GM19035 (cell line): ENCODE data around the gene UBIAD1.
"Not testable (repeated sequence)": the region's sequence is repeated elsewhere in the genome, so short reads cannot be mapped to it uniquely, and the experiment has no call there.

Source experiments
- ATAC-seq: cut with Tn5 transposase; IDR thresholded peaks from one replicate; pipeline ENCODE4 v1.9.1; 2021; ENCODE audit not compliant: unreplicated experiment

Gene UBIAD1, protein sequence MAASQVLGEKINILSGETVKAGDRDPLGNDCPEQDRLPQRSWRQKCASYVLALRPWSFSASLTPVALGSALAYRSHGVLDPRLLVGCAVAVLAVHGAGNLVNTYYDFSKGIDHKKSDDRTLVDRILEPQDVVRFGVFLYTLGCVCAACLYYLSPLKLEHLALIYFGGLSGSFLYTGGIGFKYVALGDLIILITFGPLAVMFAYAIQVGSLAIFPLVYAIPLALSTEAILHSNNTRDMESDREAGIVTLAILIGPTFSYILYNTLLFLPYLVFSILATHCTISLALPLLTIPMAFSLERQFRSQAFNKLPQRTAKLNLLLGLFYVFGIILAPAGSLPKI

GRCh38 chr1:11272832-11273594 lies at the start of gene UBIAD1:
UBIAD1 (plus strand) TSS chr1:11273198; CDS start chr1:11273532, 334 bp downstream.
- ATAC-seq = peak; percentile 85

DNA sequence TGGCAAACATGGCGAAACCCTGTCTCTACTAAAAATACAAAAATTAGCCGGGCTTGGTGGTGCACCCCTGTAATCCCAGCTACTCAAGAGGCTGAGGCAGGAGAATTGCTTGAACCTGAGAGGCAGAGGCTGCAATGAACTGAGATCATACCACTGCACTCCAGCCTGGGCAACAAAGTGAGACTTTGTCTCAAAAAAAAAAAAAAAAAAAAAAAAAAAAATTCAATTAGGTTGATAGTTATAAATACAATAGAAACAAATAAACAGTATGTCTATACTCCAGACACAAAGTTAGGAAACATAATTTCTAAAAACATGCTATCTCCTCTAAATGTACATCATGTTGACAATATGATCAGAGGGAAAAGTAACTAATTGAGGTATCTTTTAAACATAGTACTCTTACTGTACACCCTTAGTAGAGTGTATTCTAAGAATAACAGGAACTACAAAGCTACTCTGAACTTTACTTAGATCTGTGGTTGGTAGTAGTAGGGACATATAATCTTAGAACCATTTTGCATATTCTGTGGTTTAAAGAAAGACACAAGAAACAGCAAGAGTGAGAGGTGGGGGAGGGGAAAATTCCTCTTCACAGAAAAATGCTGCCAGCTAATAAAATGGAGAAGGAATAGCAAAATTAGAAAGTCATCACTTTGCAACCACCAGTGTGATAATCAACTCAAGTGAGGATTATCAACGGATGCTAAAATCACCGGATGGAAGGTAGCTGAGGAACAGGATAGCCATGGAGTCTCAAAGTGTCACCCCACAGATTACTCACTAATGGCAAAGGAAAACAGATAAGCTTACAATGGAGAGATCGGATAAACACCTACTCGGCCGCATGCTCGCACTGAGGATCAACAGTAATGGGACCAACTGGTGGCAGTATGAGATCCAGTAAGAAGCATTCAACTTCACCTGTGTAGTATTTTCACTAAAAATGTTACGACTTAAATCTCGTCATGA lies 45.6 kb upstream of the UBIAD1 start:
- ATAC-seq = peak; percentile 66

GRCh38 chr1:11229203-11229602 lies 43.8 kb upstream of the UBIAD1 start:
- ATAC-seq = no peak

DNA sequence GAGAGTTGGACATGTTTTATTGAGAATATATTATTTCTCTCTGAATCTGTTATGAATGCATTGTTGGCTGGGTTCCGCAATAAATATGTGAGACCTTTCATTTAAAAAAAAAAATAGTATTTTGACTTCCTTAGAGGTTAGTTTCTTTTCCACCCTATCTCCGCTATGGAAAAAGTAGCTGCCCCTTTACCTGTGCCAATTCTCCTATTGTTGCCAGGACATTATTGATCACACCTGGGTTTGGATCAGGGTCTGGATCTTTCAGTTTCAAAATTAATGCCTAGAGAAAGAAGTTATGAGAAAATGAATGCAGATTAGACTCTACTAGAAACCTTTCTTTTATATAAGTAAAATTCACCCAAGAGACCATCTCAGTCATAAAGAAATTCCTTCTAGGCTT lies 39.8 kb upstream of the UBIAD1 start:
- no peak for ATAC-seq

DNA sequence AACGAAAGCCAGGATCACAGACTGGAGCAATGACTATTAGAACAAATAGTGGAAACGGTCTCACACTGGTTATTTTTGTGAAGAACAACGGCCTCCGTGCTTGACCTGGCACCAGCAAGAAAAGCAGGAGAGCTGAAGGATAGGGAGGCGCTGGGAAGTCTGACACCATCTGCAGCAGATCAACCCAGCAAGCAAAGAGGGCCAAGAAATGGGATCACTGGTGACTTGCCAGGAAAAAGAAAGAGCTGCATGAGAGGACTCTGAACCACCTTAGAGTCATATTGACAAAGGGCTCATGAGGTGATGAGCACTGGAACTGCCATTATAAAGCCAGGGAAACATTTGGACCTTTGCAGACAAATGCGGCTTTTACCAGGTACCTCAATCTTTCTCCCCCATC lies 35.6 kb upstream of the UBIAD1 start:
- ATAC-seq = no peak

GRCh38 chr1:11238311-11238710 lies 34.7 kb upstream of the UBIAD1 start:
- ATAC-seq = no peak

GRCh38 chr1:11245248-11245647 lies 27.8 kb upstream of the UBIAD1 start:
- no peak for ATAC-seq

DNA sequence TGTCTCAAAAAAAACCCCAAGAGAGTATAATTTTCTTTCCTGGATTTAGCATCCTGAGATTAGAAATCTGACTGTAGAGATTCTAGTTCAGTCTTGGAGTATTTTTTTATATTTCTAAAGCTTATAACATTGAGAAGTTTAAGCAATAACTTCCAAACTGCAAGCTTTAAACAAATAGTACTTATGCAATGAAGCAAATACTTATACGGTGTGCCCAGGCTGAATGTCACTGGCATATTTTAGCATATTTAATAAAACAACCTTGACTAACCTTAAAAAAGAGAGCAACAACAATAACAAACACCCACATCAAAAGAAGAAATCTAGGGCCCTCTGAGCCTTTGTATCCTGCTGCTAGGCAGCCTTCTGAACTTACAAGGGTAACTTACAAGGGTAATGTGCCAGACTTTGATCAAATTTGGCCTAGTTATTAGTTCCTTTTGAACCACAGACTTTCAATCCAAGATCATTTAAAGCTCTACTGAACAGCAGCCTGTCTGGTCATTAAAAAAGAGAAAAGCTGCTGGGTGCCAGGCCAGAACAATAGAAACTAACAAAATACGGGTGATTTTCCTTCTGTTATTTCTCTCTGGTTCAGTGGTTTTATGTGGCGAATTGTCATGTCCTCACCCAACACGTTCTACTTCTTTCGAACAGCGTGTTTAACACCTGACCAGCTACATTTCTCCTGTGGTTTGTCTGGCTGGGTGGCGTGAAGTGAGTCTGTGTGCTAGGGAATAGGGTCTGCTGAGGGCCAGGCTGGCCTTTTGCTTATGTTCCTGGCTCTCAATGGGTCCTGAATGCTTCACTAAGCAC lies 26.9 kb upstream of the UBIAD1 start:
- ATAC-seq = no peak

GRCh38 chr1:11248169-11248568 lies 24.8 kb upstream of the UBIAD1 start:
- no peak for ATAC-seq

GRCh38 chr1:11252538-11252937 lies 20.5 kb upstream of the UBIAD1 start:
- no peak for ATAC-seq

DNA sequence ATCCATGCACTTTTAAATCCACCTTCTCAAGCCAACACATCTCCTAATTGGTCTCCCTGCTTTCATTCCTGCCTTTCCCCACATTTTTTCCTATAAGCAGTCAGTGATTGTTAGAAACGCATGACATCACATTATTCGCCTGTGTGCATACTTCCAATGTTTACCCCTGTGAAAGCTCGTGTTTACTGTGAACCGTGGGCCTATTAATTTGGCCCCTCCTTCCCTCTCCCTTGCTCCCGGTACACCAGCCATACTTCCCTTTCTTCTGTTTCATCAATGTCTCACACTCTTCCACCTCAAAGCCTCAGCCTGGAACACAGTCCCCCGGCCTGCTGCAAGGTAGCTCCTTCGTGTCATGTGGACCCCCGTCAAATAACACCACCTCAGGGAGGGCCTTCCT lies 19.8 kb upstream of the UBIAD1 start:
- no peak for ATAC-seq

DNA sequence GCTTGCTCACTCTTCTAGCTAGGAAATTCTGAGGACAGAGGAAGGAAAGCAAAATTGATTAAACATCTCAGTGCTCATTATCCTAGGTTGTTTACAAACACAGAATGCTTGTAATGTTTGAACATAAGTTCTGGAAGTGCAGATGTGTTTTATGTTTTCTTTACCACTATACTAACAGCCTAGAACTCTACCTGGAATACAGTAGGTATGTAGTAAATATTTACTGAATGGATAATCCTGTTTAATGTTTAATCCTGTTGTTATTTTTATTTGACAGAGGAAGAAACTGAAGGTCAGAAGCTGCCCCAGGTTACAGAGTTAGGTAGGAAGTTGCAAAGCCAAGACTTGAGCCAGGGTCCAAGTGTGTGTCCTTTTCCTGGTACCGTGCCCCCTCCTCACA lies 16.7 kb upstream of the UBIAD1 start:
- ATAC-seq = no peak

DNA sequence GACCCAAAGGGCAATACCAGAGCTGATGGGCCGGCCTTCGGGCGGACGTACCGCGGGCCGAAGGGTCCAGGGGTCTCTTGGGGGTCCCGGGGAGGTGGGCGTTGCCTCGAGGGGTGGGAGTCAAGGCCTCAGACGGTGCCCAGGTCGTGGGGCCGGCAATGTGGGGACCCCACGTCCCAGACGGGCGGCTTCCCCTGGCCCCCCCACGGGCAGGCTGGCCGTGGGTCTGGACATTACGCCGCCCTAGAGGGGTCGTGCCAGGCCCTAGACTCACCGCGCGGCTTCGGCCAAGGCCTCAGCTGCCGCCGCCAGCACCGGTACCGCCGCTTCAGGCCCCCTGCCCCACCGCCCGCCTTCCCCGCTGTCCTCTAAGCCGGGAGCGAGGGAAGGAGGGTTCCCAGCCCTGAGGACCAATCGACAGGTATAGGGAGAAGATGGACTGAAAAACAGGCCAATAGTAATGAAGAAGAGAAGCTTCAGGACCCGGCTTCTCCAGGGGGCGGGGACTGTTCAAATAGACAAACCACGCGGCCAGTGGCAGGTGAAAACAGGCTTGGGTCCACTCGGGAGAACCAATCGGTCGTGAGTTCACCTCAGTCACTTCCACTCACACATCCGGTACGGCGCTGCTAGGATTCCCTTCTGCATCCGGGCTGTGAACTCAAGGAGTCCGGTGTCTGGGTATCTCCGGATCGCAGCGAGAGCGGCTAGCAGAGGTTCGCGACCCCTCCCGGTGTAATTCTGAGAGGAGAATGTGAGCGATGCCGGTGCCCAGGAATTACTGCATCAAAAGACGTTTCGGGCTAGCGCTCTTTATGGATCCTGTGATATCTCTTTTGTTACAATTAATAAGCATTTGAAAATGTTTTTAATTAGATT lies 10.6 kb upstream of the UBIAD1 start, which contains the start of gene MTOR:
Gene MTOR (minus strand): TSS at position 381 of the 879 bp plus-strand sequence. CDS start 3,142 bp downstream, outside the sequence.
- ATAC-seq = peak; percentile 97

DNA sequence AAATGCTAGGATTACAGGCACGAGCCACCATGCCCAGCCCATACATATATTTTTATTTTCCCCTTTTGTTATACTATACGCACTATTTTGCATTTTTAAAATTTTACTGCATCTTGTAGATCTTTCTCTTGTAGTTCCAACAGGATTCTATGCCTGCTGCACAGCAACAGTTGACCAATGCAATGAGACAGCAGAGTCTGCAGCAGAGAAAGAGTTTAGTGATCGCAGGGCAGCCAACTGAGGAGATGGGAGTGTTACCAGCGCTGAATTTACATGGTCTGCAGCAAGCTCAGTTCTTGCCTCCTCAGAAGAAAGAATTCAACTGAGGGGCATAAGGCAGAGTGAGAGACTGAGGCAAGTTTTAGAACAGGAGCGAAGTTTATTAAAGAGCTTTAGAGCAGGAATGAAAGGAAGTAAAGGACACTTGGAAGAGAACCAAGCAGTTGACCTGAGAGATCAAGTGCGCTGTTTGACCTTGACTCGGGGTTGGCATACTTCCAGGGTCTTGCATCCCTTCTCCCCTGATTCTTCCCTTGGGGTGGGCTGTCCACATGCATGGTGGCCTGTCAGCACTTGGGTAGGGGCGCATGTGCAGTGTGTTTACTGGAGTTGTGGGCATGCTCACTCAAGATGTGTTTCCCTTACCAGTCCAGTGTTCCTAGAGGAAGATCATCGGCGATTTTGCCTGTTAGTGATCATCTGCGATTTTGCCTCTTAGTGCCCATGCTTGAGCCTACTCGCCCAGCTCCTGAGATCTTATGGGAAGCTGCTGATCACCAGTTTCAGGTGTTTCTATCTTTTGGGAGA lies 6.5 kb upstream of the UBIAD1 start:
- ATAC-seq = no peak

- ATAC-seq = not testable (repeated sequence)
These were observed 5.4 kb upstream of the UBIAD1 start for GRCh38 chr1:11267350-11268337.

DNA sequence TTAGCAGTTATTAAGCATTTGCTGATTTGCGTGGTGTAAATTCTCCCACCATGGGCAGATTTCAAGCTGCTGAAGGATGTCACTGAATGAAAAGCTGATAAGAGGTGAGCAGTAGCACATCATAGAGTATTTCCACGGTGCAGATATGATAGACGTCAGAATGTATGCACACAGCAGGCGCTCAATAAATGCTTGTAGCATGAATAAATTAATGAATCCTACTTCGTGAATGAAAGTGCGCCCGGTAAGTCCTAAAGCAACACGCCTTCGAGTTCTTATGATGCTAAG lies 510 bp upstream of the UBIAD1 start:
- ATAC-seq = no peak

DNA sequence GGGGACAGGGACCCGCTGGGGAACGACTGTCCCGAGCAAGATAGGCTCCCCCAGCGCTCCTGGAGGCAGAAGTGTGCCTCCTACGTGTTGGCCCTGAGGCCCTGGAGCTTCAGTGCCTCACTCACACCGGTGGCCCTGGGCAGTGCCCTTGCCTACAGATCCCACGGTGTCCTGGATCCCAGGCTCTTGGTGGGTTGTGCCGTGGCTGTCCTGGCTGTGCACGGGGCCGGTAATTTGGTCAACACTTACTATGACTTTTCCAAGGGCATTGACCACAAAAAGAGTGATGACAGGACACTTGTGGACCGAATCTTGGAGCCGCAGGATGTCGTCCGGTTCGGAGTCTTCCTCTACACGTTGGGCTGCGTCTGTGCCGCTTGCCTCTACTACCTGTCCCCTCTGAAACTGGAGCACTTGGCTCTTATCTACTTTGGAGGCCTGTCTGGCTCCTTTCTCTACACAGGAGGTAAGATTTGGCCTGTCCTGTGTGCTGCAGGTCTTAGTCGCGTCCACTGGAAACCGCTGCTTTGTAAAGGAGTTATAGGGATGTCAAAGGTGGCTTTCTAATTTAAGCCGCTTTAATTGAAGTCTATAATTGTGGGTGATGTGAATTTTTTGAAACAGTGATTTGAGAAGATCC lies 717 bp downstream of the UBIAD1 start:
- ATAC-seq = peak; percentile 46
